Esophagus squamous epithelium (tissue), 5 donors: ENCODE measurements around the gene GAMT. TPM values are rescaled to one million over a fixed set of nuclear protein-coding genes. Genes with fewer than 3 reads are reported as not detected.
"Not testable (repeated sequence)": the region's sequence is repeated elsewhere in the genome, so short reads cannot be mapped to it uniquely, and the experiment has no call there.

Experiments used
- DNase-seq: peaks from one replicate; lab custom pipeline; 2025; lab: John Stamatoyannopoulos, UW
- H3K27ac ChIP-seq, 4 donors: fragments of 200-600 bp; sonication (generic); one replicate each; pipeline ENCODE4 v1.5.1; 2016 to 2019; ENCODE audit warnings: mild to moderate bottlenecking in 1 of 4
- H3K27me3 ChIP-seq, 4 donors: fragments of 200-600 bp; sonication (generic); 1 replicate in 3 of 4; 2 replicates in 1 of 4; pipeline versions ENCODE4 v1.5.1 to v1.6.0; 2017 to 2021; ENCODE audit warnings: antibody characterized with exemption in 1 of 4
- H3K36me3 ChIP-seq, 3 donors: fragments of 200-600 bp; sonication (generic); one replicate each; pipeline ENCODE4 v1.5.1; 2016 to 2019
- H3K4me1 ChIP-seq, 3 donors: fragments of 200-600 bp; sonication (generic); one replicate each; pipeline ENCODE4 v1.5.1; 2017 to 2019
- H3K4me3 ChIP-seq, 4 donors: fragments of 200-600 bp; sonication (generic); 1 replicate in 3 of 4; 2 replicates in 1 of 4; pipeline ENCODE4 v1.5.1; 2016 to 2019; ENCODE audit warnings: mild to moderate bottlenecking in 2 of 4, moderate library complexity in 1 of 4
- H3K9me3 ChIP-seq, 3 donors: fragments of 200-600 bp; sonication (generic); one replicate each; pipeline ENCODE4 v1.5.1; 2016 to 2019
- CTCF ChIP-seq, 6 experiments: fragments of 450-650 bp in 4 of 6; fragments of 200-600 bp in 2 of 6; sonication (generic) in 2 of 6; IDR thresholded peaks; one replicate each; pipeline ENCODE4 v1.5.1; 2016 to 2019; ENCODE audit warnings: antibody characterized with exemption in 6 of 6, mild to moderate bottlenecking in 4 of 6, moderate library complexity in 4 of 6
- POLR2A ChIP-seq, 4 donors: fragments of 450-650 bp; IDR thresholded peaks; one replicate each; pipeline ENCODE4 v1.6.1; 2017; ENCODE audit warnings: antibody characterized with exemption in 4 of 4, mild to moderate bottlenecking in 4 of 4, moderate library complexity in 3 of 4
- WGBS, 2 donors: methylation state at CpG; one replicate each; pipeline ENCODE4 v1.1.5; 2018; 5-methylcytosine and 5-hydroxymethylcytosine counted together
- intact Hi-C: fragments of 100-400 bp; cut with DNase I; formaldehyde crosslinking; loops from one replicate; pipeline ENCODE4 v1.15.0; 2022
- total RNA-seq, 4 donors: library from RNA; depleted of rRNA; stranded (reverse); fragments of >200 nt; gene quantifications; one replicate each; pipeline ENCODE4 v1.1.0, GENCODE V29; 2016
- donor health status: DM: yes; HTN: yes; CAD: no.

The GAMT gene
- total RNA-seq, 4 donors from 2014 or later, result 2.4 to 40.0 (median 13.1) TPM

- H3K4me3 ChIP-seq, result no peak overlapping the region
- H3K4me1 ChIP-seq, result peaks cover 37 to 74% (median 39%) of the 10 kb centered on the region in 3 donors
- H3K36me3 ChIP-seq, result peaks cover 25 to 43% (median 25%) of the 10 kb centered on the region in 3 donors
- 80% methylated on average over 1 of the region's 9 CpGs; no CpG with 5 or more reads in 1 of the 2 donors for WGBS, 2 donors
- intact Hi-C loops, result no loop called here
- H3K27me3 ChIP-seq, result peaks cover 0 to 9% (median 2%) of the 10 kb centered on the region in 4 donors
- DNase-seq, result no peak
- no peak overlapping the region for H3K27ac ChIP-seq
- H3K9me3 ChIP-seq, result no peaks in the 10 kb centered on the region
- TF ChIP-seq CTCF (IDR thresholded peaks at IDR 0.05), result no peak
- no peak for TF ChIP-seq POLR2A (IDR thresholded peaks at IDR 0.05)
These were observed 39.7 kb upstream of the GAMT start for GRCh38 chr19:1441022-1441426.

GRCh38 chr19:1440418-1440801, 39.1 kb upstream of the GAMT start:
- no peak for DNase-seq
- TF ChIP-seq CTCF (IDR thresholded peaks at IDR 0.05) (no peak), POLR2A (IDR thresholded peaks at IDR 0.05) (no peak)

GRCh38 chr19:1439525-1440417, 38.4 kb upstream of the GAMT start:
- 29 to 57% methylated on average over 13 to 22 of the region's 57 CpGs for WGBS, 2 donors
- Histone ChIP-seq H3K27ac (peak overlapping the region; percentile 7 to 91 (median 86)), H3K4me3 (peak overlapping the region; percentile 67 to 95 (median 90)), H3K4me1 (peaks cover 28 to 62% (median 28%) of the 10 kb centered on the region in 3 donors), H3K36me3 (peaks cover 25 to 55% (median 27%) of the 10 kb centered on the region in 3 donors)
- DNase-seq, intact Hi-C loops, H3K27me3 ChIP-seq, H3K9me3 ChIP-seq: not testable (repeated sequence)

More at GRCh38 chr19:1440418-1440801, 39.1 kb upstream of the GAMT start:
- peaks cover 0 to 3% (median 0%) of the 10 kb centered on the region in 4 donors for H3K27me3 ChIP-seq
- H3K4me3 ChIP-seq, result peak overlapping the region in 2 of 4 donors; percentile 67 to 95
- intact Hi-C loops, result no loop called here
- 68% methylated on average over 6 of the region's 15 CpGs; no CpG with 5 or more reads in 1 of the 2 donors for WGBS, 2 donors
- no peak overlapping the region for H3K27ac ChIP-seq
- H3K36me3 ChIP-seq, result peaks cover 25 to 49% (median 25%) of the 10 kb centered on the region in 3 donors
- H3K4me1 ChIP-seq, result peaks cover 32 to 68% (median 34%) of the 10 kb centered on the region in 3 donors
- no peaks in the 10 kb centered on the region for H3K9me3 ChIP-seq

GRCh38 chr19:1438933-1439354, 37.6 kb upstream of the GAMT start:
- intact Hi-C loops, result no loop called here
- no peak for DNase-seq
- Histone ChIP-seq H3K9me3 (no peaks in the 10 kb centered on the region), H3K36me3 (peaks cover 31 to 64% (median 34%) of the 10 kb centered on the region in 3 donors), H3K4me3 (peak overlapping the region; percentile 67 to 95 (median 90)), H3K27ac (peak overlapping the region; percentile 86 to 94 (median 89)), H3K27me3 (no peaks in the 10 kb centered on the region), H3K4me1 (peaks cover 26 to 54% (median 27%) of the 10 kb centered on the region in 3 donors)
- TF ChIP-seq POLR2A (IDR thresholded peaks at IDR 0.05) (no peak), CTCF (IDR thresholded peaks at IDR 0.05) (no peak)
- 2% methylated on average over 11 to 13 of the region's 26 CpGs for WGBS, 2 donors

GRCh38 chr19:1438035-1438932, 36.9 kb upstream of the GAMT start, which contains the start of gene RPS15:
Gene RPS15 (plus strand): TSS chr19:1438396. CDS start chr19:1438426, 30 bp downstream.
- H3K36me3 ChIP-seq, result peaks cover 38 to 70% (median 40%) of the 10 kb centered on the region in 3 donors
- WGBS, 2 donors, result 1 to 11% methylated on average over 8 to 47 of the region's 100 CpGs
- no peaks in the 10 kb centered on the region for H3K27me3 ChIP-seq
- peak within 1 kb of the TSS; percentile 67 to 95 (median 90) for H3K4me3 ChIP-seq
- TF ChIP-seq CTCF (IDR thresholded peaks at IDR 0.05) (peak; percentile 87 to 99 (median 96)), POLR2A (IDR thresholded peaks at IDR 0.05) (peak in 3 of 4 donors; percentile 82 to 94 (median 90))
- H3K9me3 ChIP-seq, result no peaks in the 10 kb centered on the region
- peaks cover 26 to 47% (median 27%) of the 10 kb centered on the region in 3 donors for H3K4me1 ChIP-seq
- H3K27ac ChIP-seq, result peak within 1 kb of the TSS; percentile 86 to 94 (median 89)
- intact Hi-C loops, result no loop called here
- peak; percentile 49 for DNase-seq
